ENCODE results near the gene KAT8.

Gene KAT8

DNA sequence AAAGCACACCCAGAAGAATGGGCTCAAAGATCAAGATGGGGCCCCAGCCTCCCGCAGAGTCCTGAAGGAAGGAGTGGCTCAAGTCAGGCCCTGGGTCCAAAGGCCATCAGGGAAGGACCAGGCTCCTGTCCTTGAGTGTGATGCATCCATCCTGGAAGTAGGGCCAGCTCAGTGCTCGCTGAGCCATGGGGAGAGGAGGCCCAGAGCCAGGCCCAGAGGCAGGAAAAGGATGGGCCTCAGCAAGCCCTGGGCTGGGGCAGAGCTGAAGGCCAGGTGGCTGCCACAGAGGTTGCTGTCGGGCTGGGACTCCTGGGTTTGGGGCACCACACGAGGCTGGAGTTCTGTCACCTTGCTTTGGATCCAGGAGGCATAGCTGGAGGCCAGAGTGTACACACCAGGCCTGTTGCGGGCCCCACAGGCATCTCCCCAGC lies 14.4 kb downstream of the KAT8 start:
- TF ChIP-seq, protein P1, sequence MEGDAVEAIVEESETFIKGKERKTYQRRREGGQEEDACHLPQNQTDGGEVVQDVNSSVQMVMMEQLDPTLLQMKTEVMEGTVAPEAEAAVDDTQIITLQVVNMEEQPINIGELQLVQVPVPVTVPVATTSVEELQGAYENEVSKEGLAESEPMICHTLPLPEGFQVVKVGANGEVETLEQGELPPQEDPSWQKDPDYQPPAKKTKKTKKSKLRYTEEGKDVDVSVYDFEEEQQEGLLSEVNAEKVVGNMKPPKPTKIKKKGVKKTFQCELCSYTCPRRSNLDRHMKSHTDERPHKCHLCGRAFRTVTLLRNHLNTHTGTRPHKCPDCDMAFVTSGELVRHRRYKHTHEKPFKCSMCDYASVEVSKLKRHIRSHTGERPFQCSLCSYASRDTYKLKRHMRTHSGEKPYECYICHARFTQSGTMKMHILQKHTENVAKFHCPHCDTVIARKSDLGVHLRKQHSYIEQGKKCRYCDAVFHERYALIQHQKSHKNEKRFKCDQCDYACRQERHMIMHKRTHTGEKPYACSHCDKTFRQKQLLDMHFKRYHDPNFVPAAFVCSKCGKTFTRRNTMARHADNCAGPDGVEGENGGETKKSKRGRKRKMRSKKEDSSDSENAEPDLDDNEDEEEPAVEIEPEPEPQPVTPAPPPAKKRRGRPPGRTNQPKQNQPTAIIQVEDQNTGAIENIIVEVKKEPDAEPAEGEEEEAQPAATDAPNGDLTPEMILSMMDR (conservative IDR thresholded peaks at IDR 0.05; ENCODE audit: control insufficient read depth, insufficient read depth, low read depth, low read length) = no peak
- no peak for DNase-seq (ENCODE audit: low read depth)
- no peak overlapping the region for H3K4me3 ChIP-seq (ENCODE audit: control insufficient read depth, low read depth, low read length)

DNA sequence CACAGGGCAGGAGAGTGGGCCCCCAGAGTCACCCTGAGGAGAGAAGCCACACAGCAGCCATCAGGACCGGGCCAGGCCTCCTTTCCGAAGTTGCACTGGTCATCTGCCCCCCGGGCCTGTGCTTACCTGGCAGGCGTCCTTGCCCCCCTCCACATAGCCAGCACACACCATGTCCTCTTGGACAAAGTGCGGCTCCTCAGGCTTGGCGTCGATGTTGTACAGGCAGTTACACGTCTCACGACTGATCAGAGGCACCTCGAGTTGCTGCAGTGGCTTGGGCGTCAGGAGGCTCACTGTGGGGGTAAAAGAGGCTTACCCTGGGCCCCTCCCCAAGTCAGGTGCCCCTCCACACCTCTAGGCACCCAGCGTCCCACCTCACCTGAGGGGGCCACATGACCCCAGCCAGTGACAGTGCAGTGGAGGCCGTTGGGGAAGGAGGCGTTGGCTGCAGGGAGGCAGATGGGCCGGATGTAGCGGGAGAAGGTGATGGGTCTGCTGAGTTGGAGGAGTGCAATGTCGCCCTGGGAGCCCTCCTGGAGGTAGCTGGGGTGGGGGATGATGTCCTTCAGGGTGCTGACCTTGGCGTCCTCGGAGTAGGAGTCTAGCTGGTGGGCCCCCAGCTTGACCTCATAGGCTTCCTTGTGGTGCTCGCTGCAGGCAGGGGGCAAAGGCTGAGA lies 15.0 kb downstream of the KAT8 start:
- DNase-seq (ENCODE audit: low read depth) = no peak
- no peak overlapping the region for H3K4me3 ChIP-seq (ENCODE audit: control insufficient read depth, low read depth, low read length)
- TF ChIP-seq, protein P1 (conservative IDR thresholded peaks at IDR 0.05; ENCODE audit: control insufficient read depth, insufficient read depth, low read depth, low read length) = no peak

DNA sequence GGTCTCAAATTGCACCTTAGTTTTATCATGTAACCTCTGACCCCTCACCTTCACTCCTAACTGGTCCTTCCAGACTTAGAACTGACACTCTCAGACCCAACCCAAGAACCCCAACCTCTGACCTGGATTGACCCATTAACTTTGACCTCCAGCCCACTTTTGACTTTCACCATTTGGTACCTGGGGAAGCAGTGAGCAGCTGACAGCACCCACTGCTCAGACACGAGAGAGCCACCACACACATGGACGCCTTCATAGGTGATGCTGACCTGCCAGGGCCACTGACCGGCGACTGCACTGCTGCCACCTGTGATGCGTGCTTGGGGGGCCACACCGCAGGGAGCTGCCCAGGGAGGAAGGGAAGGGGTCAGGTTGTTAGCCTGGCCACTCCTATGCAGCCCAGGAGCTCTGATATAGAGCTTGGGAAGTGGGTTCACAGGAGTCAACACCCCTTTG lies 15.6 kb downstream of the KAT8 start:
- no peak overlapping the region for H3K4me3 ChIP-seq (ENCODE audit: control insufficient read depth, low read depth, low read length)
- TF ChIP-seq, protein P1 (conservative IDR thresholded peaks at IDR 0.05; ENCODE audit: control insufficient read depth, insufficient read depth, low read depth, low read length) = no peak
- no peak for DNase-seq (ENCODE audit: low read depth)

DNA sequence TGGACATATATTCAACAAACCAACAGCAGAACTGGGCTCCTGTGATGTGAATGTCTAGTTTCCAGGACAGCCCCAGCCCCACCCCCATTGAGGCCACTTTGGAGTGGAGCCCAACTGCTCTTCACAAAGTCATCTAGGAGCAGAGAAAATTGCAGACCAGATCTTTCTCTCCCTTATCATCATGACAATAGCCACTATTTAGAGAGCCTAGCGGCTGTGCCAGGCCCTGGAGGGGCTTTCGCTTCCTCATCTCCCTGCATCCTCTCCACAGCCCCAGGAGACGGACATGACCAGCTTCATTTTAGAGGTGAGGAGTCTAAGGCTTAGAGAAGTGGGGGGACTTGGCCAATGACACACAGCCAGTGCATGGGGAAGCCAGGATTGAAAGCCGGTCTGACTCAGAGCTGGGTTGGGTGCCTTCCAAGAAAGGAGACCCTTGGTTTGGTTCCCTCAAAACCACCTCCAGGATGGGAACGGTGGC lies 16.7 kb downstream of the KAT8 start:
- TF ChIP-seq, protein P1 (conservative IDR thresholded peaks at IDR 0.05; ENCODE audit: control insufficient read depth, insufficient read depth, low read depth, low read length) = no peak
- no peak overlapping the region for H3K4me3 ChIP-seq (ENCODE audit: control insufficient read depth, low read depth, low read length)
- DNase-seq (ENCODE audit: low read depth) = peak; percentile 16

DNA sequence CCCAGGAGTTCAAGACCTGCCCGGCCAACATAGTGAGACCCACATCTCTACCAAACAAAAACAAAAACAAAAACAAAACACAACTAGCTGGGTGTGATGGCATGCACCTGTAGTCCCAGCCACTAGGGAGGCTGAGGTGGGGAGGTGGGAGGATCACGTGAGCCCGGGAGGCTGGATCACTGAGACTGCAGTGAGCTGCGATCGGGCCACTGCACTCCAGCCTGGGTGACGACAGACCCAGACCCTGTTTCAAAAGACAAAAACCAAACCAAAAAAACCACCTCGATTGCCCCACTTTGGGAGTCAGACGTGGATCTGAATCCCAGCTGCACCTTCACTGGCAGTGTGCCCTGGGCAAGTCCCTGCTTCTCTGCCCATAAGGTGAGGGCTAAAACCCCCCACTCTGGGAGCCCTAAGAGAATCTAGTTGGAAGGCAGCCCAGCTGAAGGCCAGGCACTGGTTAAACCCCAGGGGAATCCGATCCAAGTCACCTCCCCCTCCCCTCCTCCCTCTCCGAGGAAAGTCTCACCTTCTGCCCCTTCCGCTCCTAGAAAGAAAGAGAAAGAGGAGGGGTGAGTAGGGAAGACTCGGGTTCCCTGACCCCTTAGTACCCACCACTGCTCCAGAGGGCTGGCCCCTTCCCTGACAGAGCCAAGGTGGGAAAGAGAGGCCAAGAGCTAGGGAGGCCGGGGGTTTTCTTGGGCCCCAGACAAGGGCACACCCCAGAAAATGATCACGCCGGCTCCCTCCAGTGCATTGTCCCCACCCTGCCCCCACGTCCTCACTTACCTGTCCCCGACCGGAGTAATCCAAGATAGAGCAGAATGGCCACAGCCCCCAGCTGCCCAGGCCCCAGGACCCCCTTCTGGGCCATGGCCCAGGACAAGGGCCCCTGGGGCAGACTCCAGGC lies 17.4 kb downstream of the KAT8 start:
- TF ChIP-seq, protein P1 (conservative IDR thresholded peaks at IDR 0.05; ENCODE audit: control insufficient read depth, insufficient read depth, low read depth, low read length) = no peak
- H3K4me3 ChIP-seq (ENCODE audit: control insufficient read depth, low read depth, low read length) = no peak overlapping the region
- DNase-seq (ENCODE audit: low read depth) = no peak

DNA sequence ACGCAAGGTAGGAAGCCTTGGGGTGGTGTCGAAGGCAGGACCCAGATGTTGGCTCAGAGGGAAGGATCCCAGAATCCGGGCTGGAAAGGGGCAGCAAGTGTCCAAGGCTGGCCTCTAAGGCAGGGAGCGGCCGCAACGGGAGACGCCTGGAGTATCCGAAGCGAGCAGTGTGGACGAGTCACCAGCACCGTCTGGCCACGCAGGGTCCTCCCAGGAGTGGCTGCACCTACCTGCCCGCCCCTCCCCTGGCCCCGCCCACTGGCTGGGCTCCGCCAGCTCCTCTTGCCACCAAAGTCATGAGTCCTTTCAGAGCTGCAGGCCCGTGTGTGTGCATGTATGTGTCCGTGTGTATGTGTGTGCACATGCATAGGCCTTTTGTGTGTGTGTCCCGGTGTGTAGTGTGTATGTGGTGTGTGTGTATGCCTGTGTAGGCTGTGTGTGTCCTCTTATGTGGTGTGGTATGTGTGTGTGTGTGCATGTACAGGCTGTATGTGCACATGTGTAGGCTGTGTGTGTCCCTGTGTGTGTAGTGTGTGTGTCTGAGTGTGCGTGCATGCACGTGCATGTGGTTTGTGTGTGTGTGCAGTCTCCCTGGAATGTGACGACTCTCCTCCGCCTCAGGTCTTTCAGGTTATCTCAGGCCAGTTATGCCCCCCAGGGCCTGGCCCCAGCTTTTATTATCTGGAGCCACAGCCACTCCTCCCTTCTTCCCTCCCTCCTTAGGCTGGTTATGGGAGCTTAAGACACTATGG lies 18.2 kb downstream of the KAT8 start, which contains the start of gene PRSS8:
Gene PRSS8, minus strand, starts transcription at position 193 of the 752 bp plus-strand sequence. CDS start 229 bp downstream, outside the sequence.
- TF ChIP-seq, protein P1 (conservative IDR thresholded peaks at IDR 0.05; ENCODE audit: control insufficient read depth, insufficient read depth, low read depth, low read length) = no peak
- no peak for DNase-seq (ENCODE audit: low read depth)
- no peak within 1 kb of the TSS for H3K4me3 ChIP-seq (ENCODE audit: control insufficient read depth, low read depth, low read length)
